Suprapubic skin (tissue), 4 donors: Measurements from ENCODE around the gene FAM83F. TPM values are rescaled to one million over a fixed set of nuclear protein-coding genes. Genes with fewer than 3 reads are reported as not detected.
A peak's percentile ranks its signal among the peaks of the same experiment; 100 is the strongest.

Experiments used
- DNase-seq, 2 donors: peaks; one replicate each; pipeline ENCODE4 v3.0.0-alpha.2; 2019; ENCODE audit warnings: low spot score in 2 of 2
- H3K27ac ChIP-seq: fragments of 200-600 bp; sonication (generic); one replicate; pipeline ENCODE4 v1.5.1; 2019
- H3K27me3 ChIP-seq: fragments of 200-600 bp; sonication (generic); one replicate; pipeline ENCODE4 v1.5.1; 2019
- H3K36me3 ChIP-seq: fragments of 200-600 bp; sonication (generic); one replicate; pipeline ENCODE4 v1.5.1; 2019
- H3K4me1 ChIP-seq: fragments of 200-600 bp; sonication (generic); one replicate; pipeline ENCODE4 v1.5.1; 2019
- H3K4me3 ChIP-seq: fragments of 200-600 bp; sonication (generic); one replicate; pipeline ENCODE4 v1.5.1; 2019; ENCODE audit warnings: mild to moderate bottlenecking
- H3K9me3 ChIP-seq: fragments of 200-600 bp; sonication (generic); one replicate; pipeline ENCODE4 v1.5.1; 2019
- CTCF ChIP-seq, 2 donors: fragments of 200-600 bp in 1 of 2; fragments of 450-650 bp in 1 of 2; sonication (generic) in 1 of 2; IDR thresholded peaks; one replicate each; pipeline ENCODE4 v1.5.1; 2016 to 2019; ENCODE audit warnings: antibody characterized with exemption in 2 of 2, mild to moderate bottlenecking in 1 of 2, moderate library complexity in 1 of 2
- EP300 ChIP-seq: sonication (generic); formaldehyde crosslinking; IDR thresholded peaks from one replicate; pipeline ENCODE4 v1.6.1; 2017; ENCODE audit warnings: antibody characterized with exemption
- POLR2A ChIP-seq, 2 donors: fragments of 450-650 bp; IDR thresholded peaks; one replicate each; pipeline ENCODE4 v1.6.1; 2017; ENCODE audit warnings: antibody characterized with exemption in 2 of 2, mild to moderate bottlenecking in 2 of 2, moderate library complexity in 2 of 2
- POLR2AphosphoS5 ChIP-seq, 3 donors: sonication (generic); formaldehyde crosslinking; IDR thresholded peaks; one replicate each; pipeline ENCODE4 v1.6.1; 2017; ENCODE audit warnings: antibody characterized with exemption in 3 of 3
- WGBS: methylation state at CpG from one replicate; pipeline ENCODE4 v1.1.5; 2018; 5-methylcytosine and 5-hydroxymethylcytosine counted together
- total RNA-seq, 4 donors: library from RNA; depleted of rRNA; stranded (reverse); fragments of >200 nt; gene quantifications; one replicate each; pipeline ENCODE4 v1.1.0, GENCODE V29; 2016

FAM83F gene
- total RNA-seq, 4 donors from 2014 or later = 54.5 to 78.1 (median 69.3) TPM

- 88% methylated on average over 5 of the region's 6 CpGs for WGBS
- TF ChIP-seq CTCF (IDR thresholded peaks at IDR 0.05) (no peak), POLR2AphosphoS5 (IDR thresholded peaks at IDR 0.05) (no peak), POLR2A (IDR thresholded peaks at IDR 0.05) (no peak), EP300 (no peak)
These were observed 14.2 kb upstream of the FAM83F start for GRCh38 chr22:39980596-39980995.

GRCh38 chr22:39983346-39983745, 11.4 kb upstream of the FAM83F start:
- Histone ChIP-seq H3K4me1 (peaks cover 25% of the 10 kb centered on the region), H3K27ac (no peak overlapping the region), H3K36me3 (no peaks in the 10 kb centered on the region), H3K27me3 (peaks cover 18% of the 10 kb centered on the region), H3K9me3 (no peaks in the 10 kb centered on the region), H3K4me3 (no peak overlapping the region)
- TF ChIP-seq POLR2AphosphoS5 (IDR thresholded peaks at IDR 0.05) = no peak
- TF ChIP-seq EP300 = no peak
- TF ChIP-seq CTCF (IDR thresholded peaks at IDR 0.05) = no peak
- TF ChIP-seq POLR2A (IDR thresholded peaks at IDR 0.05) = no peak
- WGBS = 97% methylated on average over 4 of the region's 4 CpGs
- DNase-seq = no peak

More at GRCh38 chr22:39980596-39980995, 14.2 kb upstream of the FAM83F start:
- no peak for DNase-seq
- H3K36me3 ChIP-seq = no peaks in the 10 kb centered on the region
- peaks cover 21% of the 10 kb centered on the region for H3K27me3 ChIP-seq
- H3K9me3 ChIP-seq = no peaks in the 10 kb centered on the region
- no peak overlapping the region for H3K4me3 ChIP-seq
- H3K4me1 ChIP-seq = peaks cover 16% of the 10 kb centered on the region
- H3K27ac ChIP-seq = no peak overlapping the region

- Histone ChIP-seq H3K27ac (no peak overlapping the region), H3K9me3 (no peaks in the 10 kb centered on the region), H3K4me3 (no peak overlapping the region), H3K36me3 (no peaks in the 10 kb centered on the region), H3K4me1 (peaks cover 25% of the 10 kb centered on the region), H3K27me3 (peaks cover 18% of the 10 kb centered on the region)
- no peak for TF ChIP-seq POLR2AphosphoS5 (IDR thresholded peaks at IDR 0.05)
- no peak for TF ChIP-seq POLR2A (IDR thresholded peaks at IDR 0.05)
- WGBS = 33% methylated on average over 2 of the region's 2 CpGs
- no peak for DNase-seq
These were observed 10.7 kb upstream of the FAM83F start for GRCh38 chr22:39984006-39984405.

GRCh38 chr22:39984746-39985145, 10.0 kb upstream of the FAM83F start:
- Histone ChIP-seq H3K4me1 (peaks cover 25% of the 10 kb centered on the region), H3K27me3 (peaks cover 18% of the 10 kb centered on the region), H3K9me3 (no peaks in the 10 kb centered on the region), H3K36me3 (no peaks in the 10 kb centered on the region), H3K27ac (peak overlapping the region; percentile 82), H3K4me3 (no peak overlapping the region)
- WGBS = 58% methylated on average over 2 of the region's 2 CpGs
- TF ChIP-seq POLR2AphosphoS5 (IDR thresholded peaks at IDR 0.05) (no peak), POLR2A (IDR thresholded peaks at IDR 0.05) (no peak), EP300 (no peak)
- no peak for DNase-seq

- Histone ChIP-seq H3K27me3 (peaks cover 16% of the 10 kb centered on the region), H3K27ac (peak overlapping the region; percentile 82), H3K4me3 (no peak overlapping the region), H3K36me3 (no peaks in the 10 kb centered on the region), H3K4me1 (peaks cover 25% of the 10 kb centered on the region), H3K9me3 (no peaks in the 10 kb centered on the region)
- WGBS = 57% methylated on average over 7 of the region's 7 CpGs
- TF ChIP-seq POLR2AphosphoS5 (IDR thresholded peaks at IDR 0.05) (no peak), EP300 (no peak), CTCF (IDR thresholded peaks at IDR 0.05) (no peak), POLR2A (IDR thresholded peaks at IDR 0.05) (no peak)
- DNase-seq = no peak
These were observed 9.2 kb upstream of the FAM83F start for GRCh38 chr22:39985383-39986035.

- H3K27ac ChIP-seq = no peak overlapping the region
- WGBS = 71% methylated on average over 10 of the region's 10 CpGs
- no peak for TF ChIP-seq CTCF (IDR thresholded peaks at IDR 0.05)
- TF ChIP-seq POLR2AphosphoS5 (IDR thresholded peaks at IDR 0.05) = no peak
- TF ChIP-seq EP300 = no peak
- no peak for TF ChIP-seq POLR2A (IDR thresholded peaks at IDR 0.05)
These were observed 6.2 kb upstream of the FAM83F start for GRCh38 chr22:39988386-39989114.

More at GRCh38 chr22:39988386-39989114, 6.2 kb upstream of the FAM83F start:
- Histone ChIP-seq H3K9me3 (no peaks in the 10 kb centered on the region), H3K36me3 (no peaks in the 10 kb centered on the region), H3K4me3 (no peak overlapping the region), H3K27me3 (peaks cover 21% of the 10 kb centered on the region), H3K4me1 (peaks cover 25% of the 10 kb centered on the region)
- no peak for DNase-seq
